Choroid plexus epithelial cell (primary cell): ENCODE results near the gene CCZ1B.
"Not testable (repeated sequence)": the region's sequence is repeated elsewhere in the genome, so short reads cannot be mapped to it uniquely, and the experiment has no call there.

Experiments
- DNase-seq: peaks from one replicate; pipeline ENCODE4 v3.0.0-alpha.2; 2010; ENCODE audit warnings: low read depth
- H3K4me3 ChIP-seq: 2 replicates; pipeline ENCODE4 v1.5.1; 2011; ENCODE audit warnings: low read depth, mild to moderate bottlenecking, control low read depth, low read length, moderate library complexity
- CTCF ChIP-seq: conservative IDR thresholded peaks from 2 replicates; pipeline ENCODE4 v1.5.1; 2011; ENCODE audit warnings: low read depth, mild to moderate bottlenecking, control low read depth, inconsistent platforms, low read length, moderate library complexity

Gene CCZ1B

GRCh38 chr7:6826151-6826550 lies at the start of gene CCZ1B:
Gene CCZ1B, minus strand, starts transcription at chr7:6826275. Its CDS starts 78 bp downstream, at chr7:6826197.
- peak within 1 kb of the TSS; percentile 62 for H3K4me3 ChIP-seq
- peak; percentile 45 for TF ChIP-seq CTCF
- DNase-seq, result peak; percentile 70

GRCh38 chr7:6875022-6875421 lies 48.9 kb upstream of the CCZ1B start:
- not testable (repeated sequence) for DNase-seq, H3K4me3 ChIP-seq

- not testable (repeated sequence) for H3K4me3 ChIP-seq, DNase-seq
Observed at GRCh38 chr7:6872246-6872945, 46.3 kb upstream of the CCZ1B start.

GRCh38 chr7:6871421-6872144 lies 45.5 kb upstream of the CCZ1B start:
- DNase-seq, H3K4me3 ChIP-seq: not testable (repeated sequence)

GRCh38 chr7:6864751-6865150 lies 38.7 kb upstream of the CCZ1B start:
- not testable (repeated sequence) for DNase-seq, H3K4me3 ChIP-seq

GRCh38 chr7:6864188-6864587 lies 38.1 kb upstream of the CCZ1B start:
- not testable (repeated sequence) for DNase-seq

GRCh38 chr7:6862876-6863275 lies 36.8 kb upstream of the CCZ1B start:
- not testable (repeated sequence) for DNase-seq, H3K4me3 ChIP-seq

More at GRCh38 chr7:6864188-6864587, 38.1 kb upstream of the CCZ1B start:
- H3K4me3 ChIP-seq, result not testable (repeated sequence)

- peak; percentile 66 for TF ChIP-seq CTCF
- DNase-seq, result peak; percentile 57
- not testable (repeated sequence) for H3K4me3 ChIP-seq
Observed at GRCh38 chr7:6857721-6858314, 31.7 kb upstream of the CCZ1B start.

- not testable (repeated sequence) for DNase-seq
- H3K4me3 ChIP-seq, result peak overlapping the region; percentile 42
Observed at GRCh38 chr7:6855563-6856131, 29.6 kb upstream of the CCZ1B start.

GRCh38 chr7:6854747-6855562 lies 28.9 kb upstream of the CCZ1B start:
- not testable (repeated sequence) for DNase-seq
- H3K4me3 ChIP-seq, result peak overlapping the region; percentile 42

- DNase-seq, H3K4me3 ChIP-seq: not testable (repeated sequence)
Observed at GRCh38 chr7:6853681-6854080, 27.6 kb upstream of the CCZ1B start.

- H3K4me3 ChIP-seq, DNase-seq: not testable (repeated sequence)
Observed at GRCh38 chr7:6849127-6849526, 23.1 kb upstream of the CCZ1B start.

GRCh38 chr7:6847751-6848150 lies 21.7 kb upstream of the CCZ1B start:
- not testable (repeated sequence) for H3K4me3 ChIP-seq, DNase-seq

- H3K4me3 ChIP-seq, DNase-seq: not testable (repeated sequence)
Observed at GRCh38 chr7:6845971-6846449, 19.9 kb upstream of the CCZ1B start.

- not testable (repeated sequence) for DNase-seq, H3K4me3 ChIP-seq
Observed at GRCh38 chr7:6843654-6844053, 17.6 kb upstream of the CCZ1B start.

GRCh38 chr7:6843092-6843491 lies 17.0 kb upstream of the CCZ1B start:
- not testable (repeated sequence) for DNase-seq, H3K4me3 ChIP-seq
